CD8-positive, alpha-beta memory T cell (primary cell): ENCODE measurements around the gene SOX5. TPM values are rescaled to one million over a fixed set of nuclear protein-coding genes. Genes with fewer than 3 reads are reported as not detected.

Experiments used
- CTCF ChIA-PET: fragments of 350-600 bp; sonication (Branson Sonifier 250); formaldehyde crosslinking; loops from one replicate; lab custom pipeline; 2021; ENCODE audit warnings: antibody characterized with exemption; lab: Charles Lee
- POLR2A ChIA-PET: fragments of 350-600 bp; sonication (Branson Sonifier 250); formaldehyde crosslinking; loops from one replicate; lab custom pipeline; 2021; ENCODE audit warnings: antibody characterized with exemption; lab: Charles Lee
- DNase-seq, 5 donors: peaks; one replicate each; pipeline versions ENCODE4 v3.0.0 to v3.0.0-alpha.2; 2020 to 2022; ENCODE audit warnings: mixed read lengths in 1 of 5
- H3K27ac ChIP-seq: one replicate; pipeline ENCODE4 v1.7.0; 2013; ENCODE audit warnings: low read depth, mild to moderate bottlenecking, low read length, moderate library complexity
- H3K27me3 ChIP-seq: 2 replicates; pipeline ENCODE4 v1.7.0; 2013; ENCODE audit warnings: low read length, mild to moderate bottlenecking; ENCODE audit not compliant: insufficient read depth, poor library complexity, severe bottlenecking
- H3K36me3 ChIP-seq: 2 replicates; pipeline ENCODE4 v1.7.0; 2013; ENCODE audit warnings: mild to moderate bottlenecking, low read length, moderate library complexity; ENCODE audit not compliant: insufficient read depth
- H3K4me1 ChIP-seq: 2 replicates; pipeline ENCODE4 v1.7.0; 2013; ENCODE audit warnings: mild to moderate bottlenecking, low read length, moderate library complexity; ENCODE audit not compliant: insufficient read depth
- H3K4me3 ChIP-seq: 2 replicates; pipeline ENCODE4 v1.7.0; 2013; ENCODE audit warnings: mild to moderate bottlenecking, low read length
- H3K9me3 ChIP-seq: 2 replicates; pipeline ENCODE4 v1.7.0; 2013; ENCODE audit warnings: mild to moderate bottlenecking, low read length
- H3K27ac Mint-ChIP-seq, 8 donors: one replicate each; pipeline ENCODE4 v1.8.0; 2020 to 2021; ENCODE audit warnings: mixed read lengths in 8 of 8, mild to moderate bottlenecking in 6 of 8, inconsistent platforms in 3 of 8, moderate library complexity in 3 of 8
- H3K27me3 Mint-ChIP-seq, 2 donors: one replicate each; pipeline ENCODE4 v1.8.0; 2020 to 2021; ENCODE audit warnings: mixed read lengths in 2 of 2, mild to moderate bottlenecking in 1 of 2, moderate library complexity in 1 of 2
- H3K36me3 Mint-ChIP-seq, 3 donors: one replicate each; pipeline ENCODE4 v1.8.0; 2020 to 2021; ENCODE audit warnings: mixed read lengths in 3 of 3, inconsistent platforms in 1 of 3, mild to moderate bottlenecking in 1 of 3
- H3K4me1 Mint-ChIP-seq, 3 donors: one replicate each; pipeline ENCODE4 v1.8.0; 2020 to 2021; ENCODE audit warnings: mixed read lengths in 3 of 3, inconsistent platforms in 1 of 3, mild to moderate bottlenecking in 1 of 3
- H3K4me3 Mint-ChIP-seq, 7 donors: one replicate each; pipeline ENCODE4 v1.8.0; 2020 to 2021; ENCODE audit warnings: mixed read lengths in 7 of 7, mild to moderate bottlenecking in 6 of 7, moderate library complexity in 4 of 7, inconsistent platforms in 2 of 7
- H3K9me3 Mint-ChIP-seq, 5 donors: one replicate each; pipeline ENCODE4 v1.8.0; 2020 to 2022; ENCODE audit warnings: mixed read lengths in 5 of 5, mild to moderate bottlenecking in 3 of 5, moderate library complexity in 2 of 5, inconsistent platforms in 1 of 5
- polyA plus RNA-seq: library from polyadenylated mRNA; unstranded; fragments of 300-500 nt; fragmentation: Illumina TruSeq; gene quantifications from one replicate; pipeline ENCODE4 v1.2.3, GENCODE V29; 2021
- total RNA-seq, 2 experiments: library from RNA; stranded (reverse); gene quantifications; one replicate each; pipeline ENCODE4 v1.2.3, GENCODE V29; 2021

Gene SOX5
- total and polyA plus RNA-seq, 3 experiments from 2014 or later = 0.13 to 0.18 TPM; not detected in 1

DNA sequence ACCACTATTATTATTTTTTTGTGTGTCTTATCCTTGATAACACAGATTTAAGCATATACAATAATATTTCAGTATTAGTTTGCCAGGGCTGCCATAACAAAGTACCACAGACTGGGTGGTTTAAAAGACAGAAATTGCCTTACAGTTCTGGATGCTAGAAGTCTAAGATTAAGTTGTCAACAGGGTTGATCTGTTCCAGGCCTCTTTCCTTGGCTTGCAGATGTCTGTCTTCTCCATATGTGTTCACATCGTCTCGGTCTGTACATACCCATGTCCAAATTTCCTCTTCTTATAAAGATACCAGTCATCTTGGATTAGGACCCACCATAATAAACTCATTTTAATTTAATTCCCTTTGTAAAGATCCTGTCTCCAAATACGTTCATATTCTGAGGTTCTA is 204.8 kb downstream of the SOX5 start:
- no peaks in the 10 kb centered on the region for H3K36me3 Mint-ChIP-seq
- Histone ChIP-seq H3K4me3 (no peak overlapping the region), H3K27ac (no peak overlapping the region), H3K27me3 (no peaks in the 10 kb centered on the region), H3K4me1 (no peaks in the 10 kb centered on the region), H3K36me3 (no peaks in the 10 kb centered on the region), H3K9me3 (no peaks in the 10 kb centered on the region)
- no peak overlapping the region for H3K27ac Mint-ChIP-seq
- ChIA-PET POLR2A (no interaction called here), CTCF (no interaction called here)
- no peaks in the 10 kb centered on the region for H3K27me3 Mint-ChIP-seq
- no peaks in the 10 kb centered on the region for H3K4me1 Mint-ChIP-seq
- DNase-seq = no peak
- H3K9me3 Mint-ChIP-seq = peaks cover 1 to 7% (median 6%) of the 10 kb centered on the region in 5 donors
- H3K4me3 Mint-ChIP-seq = no peak overlapping the region

- Histone ChIP-seq H3K9me3 (no peaks in the 10 kb centered on the region), H3K36me3 (no peaks in the 10 kb centered on the region), H3K4me1 (no peaks in the 10 kb centered on the region), H3K27me3 (no peaks in the 10 kb centered on the region), H3K4me3 (no peak overlapping the region), H3K27ac (no peak overlapping the region)
- CTCF ChIA-PET = no interaction called here
- Mint-ChIP-seq H3K27me3 (no peaks in the 10 kb centered on the region), H3K27ac (no peak overlapping the region), H3K4me1 (no peaks in the 10 kb centered on the region), H3K36me3 (no peaks in the 10 kb centered on the region), H3K4me3 (no peak overlapping the region), H3K9me3 (peaks cover 0 to 9% (median 6%) of the 10 kb centered on the region in 5 donors)
- DNase-seq = no peak
- POLR2A ChIA-PET = no interaction called here
Observed at GRCh38 chr12:23742574-23742973, 206.9 kb downstream of the SOX5 start.

DNA sequence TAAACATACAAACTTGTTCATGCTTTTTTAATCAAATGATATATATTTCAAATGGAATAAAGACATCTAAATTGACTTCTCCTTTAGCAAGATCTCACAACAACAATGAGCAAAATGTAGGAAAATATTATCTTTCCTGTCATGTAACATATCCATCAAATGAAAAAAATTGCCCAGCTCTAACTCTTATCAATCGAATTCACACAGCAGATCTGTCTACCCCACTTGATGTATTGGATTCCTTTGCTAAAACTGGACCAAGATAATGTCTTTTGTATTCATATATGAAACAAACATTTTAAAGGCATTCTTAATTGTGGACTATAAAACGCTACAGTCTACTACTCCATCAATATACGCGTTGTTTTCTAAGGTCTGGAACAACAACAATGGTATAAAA is 218.0 kb downstream of the SOX5 start:
- Mint-ChIP-seq H3K36me3 (no peaks in the 10 kb centered on the region), H3K27me3 (no peaks in the 10 kb centered on the region), H3K4me1 (no peaks in the 10 kb centered on the region), H3K4me3 (no peak overlapping the region), H3K9me3 (peaks cover 0 to 4% (median 0%) of the 10 kb centered on the region in 5 donors), H3K27ac (no peak overlapping the region)
- H3K36me3 ChIP-seq = no peaks in the 10 kb centered on the region
- ChIA-PET CTCF (no interaction called here), POLR2A (no interaction called here)
- H3K4me3 ChIP-seq = no peak overlapping the region
- H3K4me1 ChIP-seq = no peaks in the 10 kb centered on the region
- DNase-seq = no peak
- no peaks in the 10 kb centered on the region for H3K27me3 ChIP-seq
- H3K9me3 ChIP-seq = no peaks in the 10 kb centered on the region
- no peak overlapping the region for H3K27ac ChIP-seq

GRCh38 chr12:23731035-23731434 is 218.4 kb downstream of the SOX5 start:
- Histone ChIP-seq H3K27ac (no peak overlapping the region), H3K9me3 (no peaks in the 10 kb centered on the region), H3K4me3 (no peak overlapping the region), H3K4me1 (no peaks in the 10 kb centered on the region), H3K27me3 (no peaks in the 10 kb centered on the region), H3K36me3 (no peaks in the 10 kb centered on the region)
- H3K36me3 Mint-ChIP-seq = no peaks in the 10 kb centered on the region
- H3K9me3 Mint-ChIP-seq = peaks cover 0 to 4% (median 0%) of the 10 kb centered on the region in 5 donors
- ChIA-PET CTCF (no interaction called here), POLR2A (no interaction called here)
- DNase-seq = no peak
- H3K27ac Mint-ChIP-seq = no peak overlapping the region
- H3K4me3 Mint-ChIP-seq = no peak overlapping the region
- no peaks in the 10 kb centered on the region for H3K4me1 Mint-ChIP-seq
- H3K27me3 Mint-ChIP-seq = no peaks in the 10 kb centered on the region

- Histone ChIP-seq H3K27me3 (no peaks in the 10 kb centered on the region), H3K4me1 (no peaks in the 10 kb centered on the region), H3K9me3 (no peaks in the 10 kb centered on the region), H3K36me3 (no peaks in the 10 kb centered on the region), H3K4me3 (no peak overlapping the region), H3K27ac (no peak overlapping the region)
- Mint-ChIP-seq H3K4me1 (no peaks in the 10 kb centered on the region), H3K9me3 (peaks cover 0 to 4% (median 0%) of the 10 kb centered on the region in 5 donors), H3K4me3 (no peak overlapping the region), H3K27me3 (no peaks in the 10 kb centered on the region), H3K36me3 (no peaks in the 10 kb centered on the region), H3K27ac (no peak overlapping the region)
- POLR2A ChIA-PET = no interaction called here
- CTCF ChIA-PET = no interaction called here
- no peak for DNase-seq
Observed at GRCh38 chr12:23729359-23729758, 220.1 kb downstream of the SOX5 start.

- Histone ChIP-seq H3K9me3 (no peaks in the 10 kb centered on the region), H3K27ac (no peak overlapping the region), H3K36me3 (no peaks in the 10 kb centered on the region), H3K4me3 (no peak overlapping the region), H3K4me1 (no peaks in the 10 kb centered on the region), H3K27me3 (no peaks in the 10 kb centered on the region)
- H3K36me3 Mint-ChIP-seq = no peaks in the 10 kb centered on the region
- ChIA-PET CTCF (no interaction called here), POLR2A (no interaction called here)
- H3K9me3 Mint-ChIP-seq = peaks cover 0 to 4% (median 2%) of the 10 kb centered on the region in 5 donors
- H3K27ac Mint-ChIP-seq = no peak overlapping the region
- no peaks in the 10 kb centered on the region for H3K4me1 Mint-ChIP-seq
- H3K4me3 Mint-ChIP-seq = no peak overlapping the region
- DNase-seq = no peak
- no peaks in the 10 kb centered on the region for H3K27me3 Mint-ChIP-seq
Observed at GRCh38 chr12:23726646-23727045, 222.8 kb downstream of the SOX5 start.

- Mint-ChIP-seq H3K9me3 (peaks cover 0 to 4% (median 2%) of the 10 kb centered on the region in 5 donors), H3K36me3 (no peaks in the 10 kb centered on the region), H3K27me3 (no peaks in the 10 kb centered on the region), H3K4me3 (no peak overlapping the region), H3K27ac (no peak overlapping the region), H3K4me1 (no peaks in the 10 kb centered on the region)
- Histone ChIP-seq H3K9me3 (no peaks in the 10 kb centered on the region), H3K27ac (no peak overlapping the region), H3K36me3 (no peaks in the 10 kb centered on the region), H3K27me3 (no peaks in the 10 kb centered on the region), H3K4me1 (no peaks in the 10 kb centered on the region), H3K4me3 (no peak overlapping the region)
- DNase-seq = no peak
- POLR2A ChIA-PET = no interaction called here
- CTCF ChIA-PET = no interaction called here
Observed at GRCh38 chr12:23722655-23723054, 226.8 kb downstream of the SOX5 start.

DNA sequence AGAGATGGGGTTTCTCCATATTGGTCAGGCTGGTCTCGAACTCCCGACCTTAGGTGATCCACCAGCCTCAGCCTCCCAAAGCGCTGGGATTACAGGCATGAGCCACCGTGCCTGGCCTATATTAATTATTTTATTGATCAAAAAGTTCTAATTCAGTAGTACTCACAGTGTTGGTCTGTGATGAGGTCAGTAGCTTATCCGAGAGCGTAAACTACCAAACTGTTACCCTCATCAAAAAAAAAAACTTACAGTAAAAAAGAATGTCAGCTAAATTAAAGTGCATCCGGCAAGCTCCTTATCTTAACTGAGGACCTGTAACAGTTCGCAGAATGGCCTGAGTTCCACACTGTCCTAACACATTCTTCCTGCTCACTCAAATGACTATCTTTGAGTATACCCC is 228.2 kb downstream of the SOX5 start:
- H3K9me3 ChIP-seq = no peaks in the 10 kb centered on the region
- H3K9me3 Mint-ChIP-seq = peaks cover 0 to 4% (median 2%) of the 10 kb centered on the region in 5 donors
- POLR2A ChIA-PET = no interaction called here
- no peaks in the 10 kb centered on the region for H3K36me3 Mint-ChIP-seq
- no peaks in the 10 kb centered on the region for H3K36me3 ChIP-seq
- no peaks in the 10 kb centered on the region for H3K27me3 ChIP-seq
- H3K27ac Mint-ChIP-seq = no peak overlapping the region
- DNase-seq = no peak
- no peaks in the 10 kb centered on the region for H3K4me1 ChIP-seq
- H3K27me3 Mint-ChIP-seq = no peaks in the 10 kb centered on the region
- CTCF ChIA-PET = no interaction called here
- no peaks in the 10 kb centered on the region for H3K4me1 Mint-ChIP-seq
- no peak overlapping the region for H3K4me3 ChIP-seq
- no peak overlapping the region for H3K4me3 Mint-ChIP-seq
- peak overlapping the region; percentile 56 for H3K27ac ChIP-seq

DNA sequence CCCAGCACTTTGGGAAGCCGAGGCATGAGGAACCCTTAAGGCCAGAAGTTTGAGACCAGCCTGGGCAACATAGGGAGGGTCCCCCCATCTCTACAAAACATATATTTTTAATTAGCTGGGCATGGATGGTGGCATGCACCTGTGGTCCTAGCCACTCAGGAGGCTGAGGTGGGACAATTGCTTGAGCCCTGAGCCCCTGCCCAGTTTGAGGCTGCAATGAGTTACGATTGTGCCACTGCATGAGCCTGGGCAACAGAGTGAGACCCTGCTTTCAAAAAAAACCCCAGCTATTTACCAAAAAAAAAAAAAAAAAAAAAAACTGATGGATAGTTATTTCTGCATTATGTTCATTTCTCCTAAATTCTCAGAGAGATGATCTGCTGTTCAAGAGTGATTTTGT is 230.0 kb downstream of the SOX5 start:
- DNase-seq = no peak
- Histone ChIP-seq H3K4me3 (no peak overlapping the region), H3K27ac (no peak overlapping the region), H3K36me3 (no peaks in the 10 kb centered on the region), H3K4me1 (no peaks in the 10 kb centered on the region), H3K27me3 (no peaks in the 10 kb centered on the region), H3K9me3 (no peaks in the 10 kb centered on the region)
- H3K36me3 Mint-ChIP-seq = no peaks in the 10 kb centered on the region
- H3K27ac Mint-ChIP-seq = no peak overlapping the region
- CTCF ChIA-PET = no interaction called here
- H3K4me3 Mint-ChIP-seq = no peak overlapping the region
- H3K4me1 Mint-ChIP-seq = no peaks in the 10 kb centered on the region
- peaks cover 0 to 9% (median 2%) of the 10 kb centered on the region in 5 donors for H3K9me3 Mint-ChIP-seq
- no peaks in the 10 kb centered on the region for H3K27me3 Mint-ChIP-seq
- POLR2A ChIA-PET = no interaction called here
